ENCODE measurements around the gene MEX3D. TPM values are rescaled to one million over a fixed set of nuclear protein-coding genes. Genes with fewer than 3 reads are reported as not detected.

Gene MEX3D
- total RNA-seq, 1 experiment from 2014 or later, result 11.6 TPM

- in situ Hi-C loops (cut with HindIII; ENCODE audit: low pct_unique_long_range_greater_than_20kb, low sequenced_read_pairs), result no loop called here
These were observed 33.5 kb upstream of the MEX3D start for GRCh38 chr19:1601613-1602064.

GRCh38 chr19:1599460-1599846, 31.3 kb upstream of the MEX3D start:
- DNase-seq (ENCODE audit: low read depth, low spot score), result no peak
- in situ Hi-C loops (cut with HindIII; ENCODE audit: low pct_unique_long_range_greater_than_20kb, low sequenced_read_pairs), result no loop called here

More at GRCh38 chr19:1601613-1602064, 33.5 kb upstream of the MEX3D start:
- DNase-seq (ENCODE audit: low read depth, low spot score), result no peak

- DNase-seq (ENCODE audit: low read depth, low spot score), result no peak
These were observed 30.8 kb upstream of the MEX3D start for GRCh38 chr19:1598777-1599459.

GRCh38 chr19:1593501-1593772, 25.3 kb upstream of the MEX3D start:
- in situ Hi-C loops (cut with HindIII; ENCODE audit: low pct_unique_long_range_greater_than_20kb, low sequenced_read_pairs), result no loop called here
- DNase-seq (ENCODE audit: low read depth, low spot score), result no peak

More at GRCh38 chr19:1598777-1599459, 30.8 kb upstream of the MEX3D start:
- in situ Hi-C loops (cut with HindIII; ENCODE audit: low pct_unique_long_range_greater_than_20kb, low sequenced_read_pairs), result no loop called here

GRCh38 chr19:1592755-1593500, 24.8 kb upstream of the MEX3D start, which contains the start of gene MBD3:
Gene MBD3, minus strand, starts transcription at chr19:1592865. Its CDS starts 234 bp downstream, at chr19:1592631.
- DNase-seq (ENCODE audit: low read depth, low spot score), result peak; percentile 90
- in situ Hi-C loops (cut with HindIII; ENCODE audit: low pct_unique_long_range_greater_than_20kb, low sequenced_read_pairs), result no loop called here

- DNase-seq (ENCODE audit: low read depth, low spot score), result peak; percentile 85
- in situ Hi-C loops (cut with HindIII; ENCODE audit: low pct_unique_long_range_greater_than_20kb, low sequenced_read_pairs), result no loop called here
These were observed 24.1 kb upstream of the MEX3D start for GRCh38 chr19:1592024-1592754.

- no peak for DNase-seq (ENCODE audit: low read depth, low spot score)
- in situ Hi-C loops (cut with HindIII; ENCODE audit: low pct_unique_long_range_greater_than_20kb, low sequenced_read_pairs), result no loop called here
These were observed 23.4 kb upstream of the MEX3D start for GRCh38 chr19:1591421-1592023.

- peak; percentile 26 for DNase-seq (ENCODE audit: low read depth, low spot score)
- in situ Hi-C loops (cut with HindIII; ENCODE audit: low pct_unique_long_range_greater_than_20kb, low sequenced_read_pairs), result no loop called here
These were observed 22.7 kb upstream of the MEX3D start for GRCh38 chr19:1590641-1591397.

- in situ Hi-C loops (cut with HindIII; ENCODE audit: low pct_unique_long_range_greater_than_20kb, low sequenced_read_pairs), result no loop called here
- no peak for DNase-seq (ENCODE audit: low read depth, low spot score)
These were observed 19.7 kb upstream of the MEX3D start for GRCh38 chr19:1587872-1588271.

- in situ Hi-C loops (cut with HindIII; ENCODE audit: low pct_unique_long_range_greater_than_20kb, low sequenced_read_pairs), result no loop called here
- DNase-seq (ENCODE audit: low read depth, low spot score), result no peak
These were observed 17.1 kb upstream of the MEX3D start for GRCh38 chr19:1585243-1585580.

GRCh38 chr19:1584500-1585242, 16.5 kb upstream of the MEX3D start:
- DNase-seq (ENCODE audit: low read depth, low spot score), result no peak
- in situ Hi-C loops (cut with HindIII; ENCODE audit: low pct_unique_long_range_greater_than_20kb, low sequenced_read_pairs), result no loop called here

- in situ Hi-C loops (cut with HindIII; ENCODE audit: low pct_unique_long_range_greater_than_20kb, low sequenced_read_pairs), result no loop called here
- DNase-seq (ENCODE audit: low read depth, low spot score), result no peak
These were observed 14.1 kb upstream of the MEX3D start for GRCh38 chr19:1582201-1582600.

- in situ Hi-C loops (cut with HindIII; ENCODE audit: low pct_unique_long_range_greater_than_20kb, low sequenced_read_pairs), result no loop called here
- DNase-seq (ENCODE audit: low read depth, low spot score), result no peak
These were observed 12.8 kb upstream of the MEX3D start for GRCh38 chr19:1580957-1581356.

GRCh38 chr19:1580382-1580781, 12.3 kb upstream of the MEX3D start:
- in situ Hi-C loops (cut with HindIII; ENCODE audit: low pct_unique_long_range_greater_than_20kb, low sequenced_read_pairs), result no loop called here
- no peak for DNase-seq (ENCODE audit: low read depth, low spot score)

- in situ Hi-C loops (cut with HindIII; ENCODE audit: low pct_unique_long_range_greater_than_20kb, low sequenced_read_pairs), result no loop called here
- no peak for DNase-seq (ENCODE audit: low read depth, low spot score)
These were observed 11.1 kb upstream of the MEX3D start for GRCh38 chr19:1579222-1579621.

GRCh38 chr19:1577929-1578618, 9.9 kb upstream of the MEX3D start:
- no peak for DNase-seq (ENCODE audit: low read depth, low spot score)
- in situ Hi-C loops (cut with HindIII; ENCODE audit: low pct_unique_long_range_greater_than_20kb, low sequenced_read_pairs), result no loop called here
